Astrocyte (in vitro differentiated cells and primary cell): ENCODE results near the gene ZNF532.

Experiments used
- CTCF ChIP-seq: IDR thresholded peaks from 2 replicates; pipeline ENCODE4 v1.5.1; 2011; ENCODE audit warnings: low read depth, mild to moderate bottlenecking, inconsistent platforms, low read length, moderate library complexity; ENCODE audit not compliant: insufficient read depth
- EZH2 ChIP-seq: IDR thresholded peaks from 2 replicates; pipeline ENCODE4 v1.6.1; 2012; ENCODE audit warnings: mild to moderate bottlenecking, low read length, inconsistent platforms; ENCODE audit not compliant: insufficient read depth

GRCh38 chr18:58886431-58886830, 21.8 kb downstream of the ZNF532 start:
- TF ChIP-seq CTCF (no peak), EZH2 (no peak)
